Activated CD8-positive, alpha-beta memory T cell treated with anti-CD3 and anti-CD28 coated beads, Interleukin-2, amount 50 U/mL, for 24 hours (primary cell): ENCODE results near the gene TRAF3IP1.
"Not testable (repeated sequence)": the region's sequence is repeated elsewhere in the genome, so short reads cannot be mapped to it uniquely, and the experiment has no call there.

ENCODE experiments used
- DNase-seq: peaks from one replicate; pipeline ENCODE4 v3.0.0-alpha.2; 2020; ENCODE audit errors: extremely low read depth

TRAF3IP1 gene, protein sequence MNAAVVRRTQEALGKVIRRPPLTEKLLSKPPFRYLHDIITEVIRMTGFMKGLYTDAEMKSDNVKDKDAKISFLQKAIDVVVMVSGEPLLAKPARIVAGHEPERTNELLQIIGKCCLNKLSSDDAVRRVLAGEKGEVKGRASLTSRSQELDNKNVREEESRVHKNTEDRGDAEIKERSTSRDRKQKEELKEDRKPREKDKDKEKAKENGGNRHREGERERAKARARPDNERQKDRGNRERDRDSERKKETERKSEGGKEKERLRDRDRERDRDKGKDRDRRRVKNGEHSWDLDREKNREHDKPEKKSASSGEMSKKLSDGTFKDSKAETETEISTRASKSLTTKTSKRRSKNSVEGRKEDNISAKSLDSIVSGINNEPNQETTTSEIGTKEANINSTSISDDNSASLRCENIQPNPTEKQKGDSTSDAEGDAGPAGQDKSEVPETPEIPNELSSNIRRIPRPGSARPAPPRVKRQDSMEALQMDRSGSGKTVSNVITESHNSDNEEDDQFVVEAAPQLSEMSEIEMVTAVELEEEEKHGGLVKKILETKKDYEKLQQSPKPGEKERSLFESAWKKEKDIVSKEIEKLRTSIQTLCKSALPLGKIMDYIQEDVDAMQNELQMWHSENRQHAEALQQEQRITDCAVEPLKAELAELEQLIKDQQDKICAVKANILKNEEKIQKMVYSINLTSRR

DNA sequence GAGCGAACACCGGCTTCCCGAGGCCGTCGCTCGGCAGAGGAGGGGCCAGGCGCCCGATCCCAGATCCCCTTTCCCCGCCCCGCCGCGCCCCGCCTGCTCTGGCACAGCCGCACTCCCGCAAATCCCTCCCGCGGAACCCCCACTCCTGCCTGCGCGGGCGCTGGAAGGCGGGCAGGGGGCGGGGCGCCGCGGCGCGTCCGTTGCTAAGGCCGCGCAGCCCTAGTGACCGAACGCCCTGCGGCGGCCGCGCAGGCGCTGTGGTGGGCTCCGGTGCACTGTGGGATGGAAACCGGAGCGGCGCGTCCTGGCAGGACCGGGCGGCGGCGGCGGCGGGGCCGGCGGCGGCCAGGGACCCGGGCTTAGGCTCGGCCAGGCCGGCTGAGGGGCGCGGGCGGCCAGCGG, at the start of gene TRAF3IP1:
Gene TRAF3IP1, plus strand, starts transcription at position 273 of the 402 bp plus-strand sequence. CDS start 145 bp downstream, outside the sequence.
- DNase-seq, result peak; percentile 50

DNA sequence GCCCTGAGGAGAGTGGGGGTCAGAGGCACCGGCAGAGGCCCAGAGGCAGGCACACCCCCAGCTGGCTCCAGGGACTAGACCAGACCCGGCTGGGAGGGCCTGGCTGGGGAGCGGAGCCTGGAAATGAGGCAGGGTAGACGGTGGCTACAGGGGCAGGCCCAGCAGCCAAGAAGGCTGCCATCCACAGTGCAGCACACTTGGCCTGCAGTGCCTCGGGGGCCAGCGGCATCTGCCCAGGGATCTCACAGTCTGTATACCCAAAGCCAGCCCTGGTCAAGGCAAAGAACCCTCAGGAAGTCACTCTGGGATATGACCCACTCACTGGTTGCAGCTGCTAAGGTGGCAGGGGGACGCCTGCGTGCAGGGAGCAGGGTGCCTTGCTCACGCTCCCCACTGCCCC, 49.7 kb upstream of the TRAF3IP1 start:
- no peak for DNase-seq

- no peak for DNase-seq
These were observed 49.2 kb upstream of the TRAF3IP1 start for GRCh38 chr2:238271061-238271554.

GRCh38 chr2:238271686-238272085, 48.6 kb upstream of the TRAF3IP1 start:
- not testable (repeated sequence) for DNase-seq

DNA sequence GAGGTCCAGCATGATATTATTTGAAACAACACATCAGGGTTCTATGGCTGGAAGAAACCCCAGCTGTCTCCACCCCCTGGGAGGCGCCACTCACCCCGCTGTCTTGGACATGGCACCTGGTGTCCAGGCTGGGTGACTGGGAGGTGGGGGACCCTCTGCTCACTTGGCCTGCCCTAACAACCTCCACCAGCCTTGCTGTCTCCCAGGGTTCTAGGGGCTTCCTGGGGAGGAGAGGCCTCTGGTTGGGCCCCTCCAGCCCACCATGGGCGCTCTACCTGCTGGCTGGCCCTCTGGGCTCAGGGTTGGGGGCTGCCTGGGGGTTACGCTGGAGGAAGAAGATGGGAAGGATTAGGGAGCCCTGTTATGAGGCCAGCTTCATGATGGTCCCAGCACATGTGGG, 48.2 kb upstream of the TRAF3IP1 start:
- no peak for DNase-seq

GRCh38 chr2:238273433-238273832, 46.9 kb upstream of the TRAF3IP1 start:
- not testable (repeated sequence) for DNase-seq

DNA sequence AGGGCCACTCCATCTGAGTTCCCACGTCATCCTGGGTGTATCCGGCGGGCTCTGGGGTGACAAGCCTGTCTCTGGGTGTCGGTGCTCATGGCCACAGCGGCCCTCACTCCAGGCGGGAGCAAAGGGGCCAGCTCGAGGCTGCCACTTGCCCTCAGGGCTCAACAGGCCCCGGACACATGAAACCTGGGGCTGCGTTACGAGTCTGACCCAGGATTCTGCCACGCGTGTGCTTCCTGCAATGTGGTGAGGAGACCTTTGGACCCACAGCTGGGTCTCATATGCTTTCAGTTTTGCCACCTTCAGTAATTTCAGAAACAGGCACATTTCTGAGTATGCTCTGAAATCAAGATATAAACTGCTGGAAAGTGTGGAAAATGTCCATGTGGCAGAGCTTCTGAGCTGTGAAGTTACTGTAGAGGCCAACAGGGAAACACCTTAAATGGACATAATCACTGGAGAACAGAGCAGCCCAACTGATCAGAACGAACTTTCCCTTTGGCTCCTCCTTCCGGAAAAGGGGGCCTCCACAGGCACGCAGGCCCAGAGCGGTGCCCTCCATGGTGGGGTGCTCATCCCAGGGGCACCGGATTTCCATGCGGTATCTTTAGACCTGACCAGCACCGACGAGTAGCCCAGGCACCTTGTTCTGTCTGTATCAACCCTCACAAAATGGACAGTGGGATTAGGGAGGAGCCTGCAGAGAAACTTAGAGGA, 46.0 kb upstream of the TRAF3IP1 start:
- DNase-seq, result no peak

DNA sequence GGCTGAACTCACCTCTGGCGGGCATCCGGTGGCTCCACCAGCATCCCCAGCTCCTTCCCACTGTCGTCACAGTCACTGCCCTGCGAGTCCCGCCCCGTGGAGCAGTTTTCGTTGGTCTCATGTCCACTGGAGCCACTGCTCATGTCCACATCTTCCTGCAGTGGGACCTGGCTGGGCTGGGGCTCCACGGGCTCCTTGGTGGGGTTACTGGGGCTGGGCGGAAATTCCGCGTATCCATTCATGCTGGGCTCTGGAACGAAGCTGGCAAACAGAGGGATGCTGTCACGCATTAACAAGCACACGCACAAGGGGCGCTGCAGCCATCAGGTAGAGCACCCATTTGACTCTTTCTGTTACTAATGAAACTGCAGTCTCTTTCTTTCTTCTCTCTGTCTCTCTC, 42.6 kb upstream of the TRAF3IP1 start:
- no peak for DNase-seq

DNA sequence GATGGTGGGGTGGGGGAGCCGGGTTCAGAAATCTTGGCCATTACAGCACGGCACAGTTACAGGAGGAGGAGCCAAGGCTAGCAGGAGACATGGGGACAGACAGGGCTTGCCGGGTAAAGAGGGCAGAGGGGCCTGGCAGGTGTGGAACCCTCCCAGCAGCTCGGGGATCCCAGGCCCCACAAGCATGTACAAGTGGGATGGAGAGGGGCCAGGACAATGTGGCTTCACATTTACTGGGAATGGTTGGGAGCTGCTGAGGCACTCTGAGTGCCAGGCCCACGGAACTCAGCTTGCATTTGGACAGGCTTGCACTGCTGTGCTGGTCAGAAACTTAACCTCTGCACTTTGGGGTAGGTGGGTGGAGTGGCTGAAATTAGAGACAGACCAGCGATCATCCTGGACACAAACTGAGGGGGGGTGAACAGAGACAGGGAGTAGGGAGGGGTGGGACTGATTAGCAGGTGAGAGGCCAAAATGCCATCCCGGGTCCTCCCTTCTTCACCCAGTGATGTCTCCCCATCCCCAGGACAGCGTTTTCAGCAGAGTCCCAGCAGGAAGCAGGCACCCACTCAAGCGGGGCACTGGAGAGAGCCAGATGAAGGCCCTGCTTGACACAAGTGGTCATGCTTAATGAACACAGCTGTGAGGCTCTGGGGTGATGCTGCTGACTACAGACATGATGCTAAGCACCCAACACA, 41.5 kb upstream of the TRAF3IP1 start:
- no peak for DNase-seq

DNA sequence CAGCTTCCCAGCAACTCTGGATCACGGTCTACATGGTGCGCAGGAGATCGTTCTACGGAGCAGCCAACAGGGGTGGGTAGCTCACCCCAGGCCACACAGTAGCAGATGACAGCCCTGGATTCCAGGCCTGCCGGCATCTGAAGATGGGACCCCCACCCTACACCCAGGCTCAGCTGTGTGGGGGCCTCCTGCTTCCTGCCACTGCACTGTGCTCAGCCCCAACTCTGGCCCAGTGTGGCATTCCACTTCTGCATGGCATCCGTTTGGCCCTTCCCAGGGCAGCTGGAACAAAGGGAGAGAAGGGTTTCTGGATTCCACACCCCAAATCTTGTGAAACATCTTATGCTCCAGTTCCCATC, 41.0 kb upstream of the TRAF3IP1 start:
- no peak for DNase-seq

- no peak for DNase-seq
These were observed 40.1 kb upstream of the TRAF3IP1 start for GRCh38 chr2:238280083-238280825.

DNA sequence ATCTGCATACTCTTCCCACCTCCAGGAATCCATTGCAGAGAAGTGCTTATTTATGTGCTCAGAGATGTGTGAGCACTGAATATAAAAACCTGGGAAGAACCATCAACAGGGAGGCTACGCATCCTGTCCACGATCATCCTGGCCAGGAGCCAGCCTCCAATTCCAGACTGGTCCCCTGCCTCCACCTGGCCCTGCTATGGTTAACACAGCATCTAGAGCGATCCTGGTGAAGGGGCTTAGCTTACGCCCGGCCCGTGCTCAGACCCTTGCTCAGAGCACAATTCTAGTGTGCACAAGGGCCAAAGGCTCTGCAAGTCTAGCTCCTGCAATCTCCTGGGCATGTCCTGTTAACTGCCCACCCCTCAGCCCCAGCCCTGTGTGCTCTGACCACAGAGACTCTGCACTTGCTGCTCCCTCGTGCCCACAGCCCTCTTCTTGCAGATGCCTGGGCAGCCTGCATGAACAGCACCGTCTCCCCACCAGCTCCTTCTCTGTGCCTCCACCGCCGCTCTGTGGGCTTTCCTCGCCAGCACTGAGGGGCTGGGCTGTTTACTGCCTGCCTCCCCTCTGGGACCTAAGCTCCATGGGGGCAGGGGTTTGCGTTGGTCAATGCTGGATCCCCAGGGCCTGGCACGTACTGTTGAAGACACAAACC, 38.4 kb upstream of the TRAF3IP1 start:
- DNase-seq, result no peak

DNA sequence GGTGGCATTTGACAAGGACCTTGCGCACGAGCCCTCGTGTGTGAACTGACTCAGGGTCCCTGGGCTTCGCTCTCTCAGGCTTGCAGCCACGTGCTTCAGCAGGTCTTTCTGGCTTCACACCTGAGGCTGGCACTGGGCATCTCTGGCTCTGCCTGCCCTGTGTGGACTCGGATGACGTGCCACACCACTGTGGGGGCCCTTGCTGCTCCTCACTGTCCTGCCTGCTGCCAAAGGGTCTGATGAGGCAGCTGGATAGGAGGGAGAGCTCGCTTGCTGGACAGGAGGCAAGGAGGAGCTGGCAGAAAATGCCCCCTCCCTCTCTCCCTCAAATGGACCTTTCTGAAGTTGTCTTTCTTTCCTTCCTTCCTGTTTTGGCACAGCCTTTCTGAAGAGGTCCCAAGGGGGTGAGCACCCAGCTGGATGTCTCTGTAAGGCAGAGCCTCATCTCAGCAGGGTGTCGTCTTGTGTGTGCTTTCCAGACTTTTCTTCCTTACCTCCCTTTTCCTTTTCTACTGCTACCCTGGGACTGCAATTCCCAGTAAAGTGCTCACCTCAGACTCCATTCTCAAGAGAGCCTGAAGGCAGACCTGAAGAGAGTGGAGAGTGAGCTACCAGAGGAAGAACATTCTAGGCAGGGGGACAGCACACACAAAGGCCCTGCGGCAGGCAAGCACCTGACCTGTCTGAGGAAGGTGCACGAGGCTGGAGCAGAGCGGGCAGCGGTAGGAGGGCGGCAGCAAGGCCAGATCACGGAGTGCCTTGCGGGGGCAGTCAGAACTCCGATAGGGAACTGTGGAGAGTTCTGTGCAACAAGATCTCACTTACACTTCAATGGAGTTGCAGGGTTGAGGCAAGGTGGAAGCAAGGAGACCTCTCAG, 37.2 kb upstream of the TRAF3IP1 start:
- DNase-seq, result no peak

DNA sequence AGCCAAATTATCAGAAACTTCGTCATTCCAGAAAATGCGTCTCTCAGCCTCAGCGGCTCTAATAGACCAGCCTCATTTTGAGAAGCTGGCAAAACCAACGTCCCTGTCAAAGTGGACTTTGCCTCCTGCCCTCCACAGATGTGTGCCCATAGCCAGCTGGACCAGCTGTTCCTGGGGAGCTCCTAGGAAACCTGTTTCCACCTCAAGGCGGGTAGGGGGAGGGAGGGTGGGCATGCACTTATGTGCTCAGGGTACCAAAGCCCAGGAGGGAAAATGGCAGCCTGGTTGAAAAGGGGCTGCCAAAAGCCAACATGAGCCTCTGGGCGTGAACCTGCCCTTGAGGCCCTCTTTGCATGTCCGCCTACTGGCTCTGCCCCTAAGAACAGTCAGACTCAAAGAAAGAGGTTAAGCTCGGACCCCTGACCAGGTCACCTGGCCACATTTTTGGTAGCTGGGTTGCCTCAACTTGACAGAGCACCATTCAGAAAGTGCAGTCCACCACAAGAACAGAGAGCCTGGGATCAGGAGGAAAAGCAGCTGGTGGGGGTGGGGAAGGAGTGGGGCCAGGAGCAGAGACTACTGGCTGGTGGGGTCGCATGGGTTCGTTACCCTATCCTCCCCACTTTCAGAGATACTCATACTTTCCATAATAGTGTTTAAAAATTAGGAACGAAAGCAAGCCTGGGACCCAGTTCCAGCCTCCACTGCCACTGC, 35.4 kb upstream of the TRAF3IP1 start:
- no peak for DNase-seq

DNA sequence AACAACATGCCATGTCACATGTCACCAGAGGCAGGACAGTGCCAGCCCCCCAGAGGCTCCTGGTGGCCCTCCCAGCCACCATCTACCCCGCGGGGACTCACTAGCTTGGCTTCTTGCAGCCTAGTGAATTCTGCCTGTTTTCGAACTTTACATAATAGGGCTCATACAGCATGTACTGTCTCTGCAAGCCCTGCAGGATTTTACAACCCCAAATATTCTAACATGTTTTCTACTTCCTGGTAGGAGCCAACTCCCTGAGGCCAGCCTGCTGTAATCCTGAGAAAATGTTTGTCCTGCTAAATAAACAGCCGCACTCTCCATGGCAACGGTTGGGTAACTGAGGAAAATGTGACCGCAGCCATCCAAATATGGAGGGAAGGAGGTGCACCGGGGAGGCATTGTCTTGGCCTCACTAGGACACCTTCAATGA, 34.6 kb upstream of the TRAF3IP1 start:
- no peak for DNase-seq

DNA sequence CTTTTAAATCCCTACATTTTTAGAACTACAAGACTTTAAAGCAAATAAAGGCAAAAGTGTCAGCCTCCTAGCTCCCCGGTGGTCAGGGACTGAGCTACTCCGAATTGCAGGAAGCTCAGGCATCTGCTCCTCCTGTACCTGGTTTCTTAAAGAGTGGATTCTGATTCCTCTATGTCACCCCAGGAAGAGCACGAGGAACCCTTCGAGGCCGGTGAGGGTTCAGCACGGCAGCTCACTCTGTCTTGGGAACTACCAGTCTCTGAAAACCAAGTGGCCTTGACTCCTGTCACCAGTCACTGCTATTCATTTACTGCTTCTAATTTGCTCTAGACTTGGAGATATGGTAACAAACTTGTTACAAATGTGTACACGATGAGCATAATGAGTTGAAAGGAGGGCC, 34.2 kb upstream of the TRAF3IP1 start:
- no peak for DNase-seq

DNA sequence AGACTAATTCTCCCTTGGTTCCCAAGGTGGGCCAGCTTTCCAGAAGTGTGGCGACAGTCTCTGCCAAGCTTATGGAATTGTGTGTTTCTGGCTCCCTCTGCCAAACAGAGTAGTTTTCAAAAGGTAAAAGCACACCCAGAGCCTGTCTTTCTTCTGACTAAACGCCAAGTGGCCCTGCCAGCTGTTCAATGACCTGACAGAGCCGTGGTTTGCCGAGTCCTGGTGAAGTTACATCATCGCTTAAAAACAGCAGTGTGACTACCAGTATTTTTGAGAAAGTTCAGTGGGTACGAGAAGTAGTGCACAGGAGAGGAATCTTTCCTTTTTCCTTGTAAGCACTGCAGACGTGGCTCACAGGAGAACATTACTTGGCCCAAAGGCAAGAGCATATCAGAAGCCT, 33.8 kb upstream of the TRAF3IP1 start:
- no peak for DNase-seq

DNA sequence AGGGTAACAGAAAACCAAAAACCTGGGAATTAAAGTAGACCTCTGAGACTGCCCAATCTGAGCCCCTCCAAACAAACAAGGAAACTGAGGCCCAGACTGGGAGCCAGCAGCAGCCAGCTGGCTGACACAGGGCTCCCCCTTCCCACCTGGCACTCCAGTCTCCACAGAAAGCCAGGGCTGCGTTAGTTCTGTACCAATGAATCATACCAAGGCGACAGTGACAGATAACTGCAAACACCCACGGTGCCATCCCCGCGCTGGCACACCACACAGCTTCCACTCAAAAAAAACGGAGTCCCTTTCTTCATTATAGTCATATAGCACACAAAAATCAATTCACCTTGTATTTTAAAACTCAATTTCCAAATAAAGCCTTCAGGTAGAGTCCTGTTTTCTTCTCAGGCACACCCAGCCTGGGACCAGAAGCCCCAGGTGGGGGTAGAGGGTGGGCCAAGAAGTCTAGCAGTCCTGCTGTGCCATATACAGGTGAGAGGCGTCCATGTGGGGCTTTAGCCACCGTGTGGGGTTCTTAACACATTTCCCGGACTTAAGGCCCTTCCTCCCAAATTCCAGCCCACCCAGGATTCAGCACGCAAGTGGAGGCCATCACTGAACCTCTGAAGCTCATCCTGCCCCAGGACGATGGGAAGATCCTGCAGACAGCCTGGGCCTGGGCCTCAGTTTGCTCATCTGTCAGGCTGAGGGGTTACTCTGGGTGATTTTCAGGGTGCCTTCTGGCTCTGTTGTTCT, 33.2 kb upstream of the TRAF3IP1 start:
- DNase-seq, result no peak
